H9 (cell line): ENCODE measurements around the gene CSTF1. TPM values are rescaled to one million over a fixed set of nuclear protein-coding genes. Genes with fewer than 3 reads are reported as not detected.

Experiments used
- DNase-seq: peaks from one replicate; pipeline ENCODE4 v3.0.0-alpha.2; 2017
- H2AFZ ChIP-seq: one replicate; pipeline ENCODE4 v1.6.1; 2013; ENCODE audit warnings: mild to moderate bottlenecking, low read length, control low read depth, moderate library complexity
- H2AK5ac ChIP-seq: 2 replicates; pipeline ENCODE4 v1.6.1; 2013; ENCODE audit warnings: low read length, control low read depth, mixed read lengths; ENCODE audit not compliant: insufficient read length
- H2BK120ac ChIP-seq: one replicate; pipeline ENCODE4 v1.6.1; 2013; ENCODE audit warnings: low read depth, mild to moderate bottlenecking, low read length, control low read depth, inconsistent platforms; ENCODE audit not compliant: poor library complexity, severe bottlenecking
- H2BK12ac ChIP-seq: 2 replicates; pipeline ENCODE4 v1.6.1; 2013; ENCODE audit warnings: low read length, control low read depth, mixed read lengths, low read depth; ENCODE audit not compliant: insufficient read length
- H2BK15ac ChIP-seq: 2 replicates; pipeline ENCODE4 v1.6.1; 2013; ENCODE audit warnings: low read depth, low read length, control low read depth
- H2BK20ac ChIP-seq: one replicate; pipeline ENCODE4 v1.6.1; 2013; ENCODE audit warnings: low read depth, mild to moderate bottlenecking, low read length, control low read depth, inconsistent platforms; ENCODE audit not compliant: poor library complexity, severe bottlenecking
- H2BK5ac ChIP-seq: 2 replicates; pipeline ENCODE4 v1.6.1; 2013; ENCODE audit warnings: low read length, control low read depth, mixed read lengths; ENCODE audit not compliant: insufficient read length
- H3K14ac ChIP-seq: 2 replicates; pipeline ENCODE4 v1.6.1; 2013; ENCODE audit warnings: low read length, control low read depth; ENCODE audit not compliant: insufficient read depth
- H3K18ac ChIP-seq: 2 replicates; pipeline ENCODE4 v1.6.1; 2013; ENCODE audit warnings: low read depth, mild to moderate bottlenecking, mixed read lengths, low read length, control low read depth; ENCODE audit not compliant: insufficient read length
- H3K23ac ChIP-seq: 2 replicates; pipeline ENCODE4 v1.6.1; 2013; ENCODE audit warnings: low read length, control low read depth, mixed read lengths, low read depth; ENCODE audit not compliant: insufficient read length
- H3K23me2 ChIP-seq: 2 replicates; pipeline ENCODE4 v1.6.1; 2013; ENCODE audit warnings: low read depth, mild to moderate bottlenecking, mixed read lengths, low read length, control low read depth; ENCODE audit not compliant: insufficient read length, poor library complexity, severe bottlenecking
- H3K27ac ChIP-seq: 2 replicates; pipeline ENCODE4 v1.5.1; 2013; ENCODE audit warnings: low read length, control low read depth, mixed read lengths, low read depth; ENCODE audit not compliant: insufficient read length
- H3K27me3 ChIP-seq: 2 replicates; pipeline ENCODE4 v1.6.1; 2013; ENCODE audit warnings: low read length, control low read depth, inconsistent platforms; ENCODE audit not compliant: insufficient read depth
- H3K4ac ChIP-seq: 2 replicates; pipeline ENCODE4 v1.6.1; 2013; ENCODE audit warnings: low read depth, mild to moderate bottlenecking, control low read depth, inconsistent platforms, low read length, moderate library complexity
- H3K4me1 ChIP-seq: 2 replicates; pipeline ENCODE4 v1.6.1; 2013; ENCODE audit warnings: low read length, control low read depth, inconsistent platforms; ENCODE audit not compliant: insufficient read depth
- H3K4me2 ChIP-seq: 2 replicates; pipeline ENCODE4 v1.6.1; 2013; ENCODE audit warnings: low read length, control low read depth, mixed read lengths; ENCODE audit not compliant: insufficient read length, insufficient read depth
- H3K56ac ChIP-seq: 2 replicates; pipeline ENCODE4 v1.6.1; 2013; ENCODE audit warnings: low read depth, mild to moderate bottlenecking, mixed read lengths, low read length, control low read depth; ENCODE audit not compliant: insufficient read length
- H3K79me1 ChIP-seq: 2 replicates; pipeline ENCODE4 v1.6.1; 2013; ENCODE audit warnings: low read depth, mild to moderate bottlenecking, moderate library complexity, low read length, control low read depth, inconsistent platforms; ENCODE audit not compliant: insufficient read depth, poor library complexity, severe bottlenecking
- H3K79me2 ChIP-seq: 2 replicates; pipeline ENCODE4 v1.6.1; 2013; ENCODE audit warnings: low read length, control low read depth, inconsistent platforms; ENCODE audit not compliant: insufficient read depth
- H3K9ac ChIP-seq: 2 replicates; pipeline ENCODE4 v1.6.1; 2013; ENCODE audit warnings: low read length, control low read depth, mixed read lengths; ENCODE audit not compliant: insufficient read length; ENCODE audit errors: extremely low read depth
- H3K9me3 ChIP-seq: one replicate; pipeline ENCODE4 v1.6.1; 2013; ENCODE audit warnings: low read depth, low read length, inconsistent platforms; ENCODE audit not compliant: control insufficient read depth
- H3T11ph ChIP-seq: one replicate; pipeline ENCODE4 v1.6.1; 2013; ENCODE audit warnings: mild to moderate bottlenecking, low read length, control low read depth, inconsistent platforms
- H4K20me1 ChIP-seq: one replicate; pipeline ENCODE4 v1.6.1; 2013; ENCODE audit not compliant: control insufficient read depth, insufficient read length, insufficient read depth
- H4K5ac ChIP-seq: 2 replicates; pipeline ENCODE4 v1.6.1; 2013; ENCODE audit warnings: low read depth, mild to moderate bottlenecking, mixed read lengths, low read length, control low read depth; ENCODE audit not compliant: insufficient read length
- H4K8ac ChIP-seq: replicated peaks from 2 replicates; pipeline ENCODE4 v1.6.1; 2013; ENCODE audit warnings: low read length, control low read depth, mixed read lengths, low read depth; ENCODE audit not compliant: insufficient read length
- H4K91ac ChIP-seq: 2 replicates; pipeline ENCODE4 v1.6.1; 2013; ENCODE audit warnings: low read depth, mild to moderate bottlenecking, moderate library complexity, mixed read lengths, low read length, control low read depth; ENCODE audit not compliant: insufficient read length
- H3K27ac Mint-ChIP-seq, 3 experiments: 2 replicates in 2 of 3; 3 replicates in 1 of 3; pipeline ENCODE4 v1.8.0; 2020 to 2021; ENCODE audit warnings: mixed read lengths in 3 of 3, mild to moderate bottlenecking in 1 of 3, moderate library complexity in 1 of 3
- H3K27me3 Mint-ChIP-seq: 2 replicates; pipeline ENCODE4 v1.8.0; 2021; ENCODE audit warnings: low read depth, mild to moderate bottlenecking, moderate library complexity, mixed read lengths
- H3K36me3 Mint-ChIP-seq, 3 experiments: 2 replicates in 2 of 3; 3 replicates in 1 of 3; pipeline ENCODE4 v1.8.0; 2020 to 2021; ENCODE audit warnings: low read depth in 3 of 3, mixed read lengths in 3 of 3; ENCODE audit not compliant: insufficient read depth in 1 of 3
- H3K4me1 Mint-ChIP-seq, 2 experiments: 2 replicates each; pipeline ENCODE4 v1.8.0; 2020; ENCODE audit warnings: mixed read lengths in 2 of 2
- H3K4me3 Mint-ChIP-seq, 2 experiments: 2 replicates in 1 of 2; 3 replicates in 1 of 2; pipeline ENCODE4 v1.8.0; 2020 to 2021; ENCODE audit warnings: mild to moderate bottlenecking in 2 of 2, mixed read lengths in 2 of 2, moderate library complexity in 1 of 2
- H3K9me3 Mint-ChIP-seq, 2 experiments: 2 replicates in 1 of 2; 3 replicates in 1 of 2; pipeline ENCODE4 v1.8.0; 2020; ENCODE audit warnings: mild to moderate bottlenecking in 2 of 2, mixed read lengths in 2 of 2, moderate library complexity in 1 of 2
- CTCF ChIP-seq: fragments of 200-600 bp; sonication (generic); conservative IDR thresholded peaks from 3 replicates; pipeline ENCODE4 v1.8.0; 2021; ENCODE audit warnings: antibody characterized with exemption, mild to moderate bottlenecking
- WGBS: extraction: QIAGEN DNeasy Blood & Tissue Kit; methylation state at CpG from one replicate; pipeline ENCODE4 v1.1.7; 2013; ENCODE audit warnings: missing lambda C conversion rate, low lambda C conversion rate, mixed read lengths; ENCODE audit not compliant: insufficient read length; ENCODE audit errors: extremely low coverage; 5-methylcytosine and 5-hydroxymethylcytosine counted together
- total RNA-seq: library from RNA; stranded (reverse); gene quantifications from 2 replicates; pipeline ENCODE4 v1.2.1, GENCODE V29; 2021

CSTF1 gene
- total RNA-seq, 1 experiment from 2014 or later: 72.9 TPM

DNA sequence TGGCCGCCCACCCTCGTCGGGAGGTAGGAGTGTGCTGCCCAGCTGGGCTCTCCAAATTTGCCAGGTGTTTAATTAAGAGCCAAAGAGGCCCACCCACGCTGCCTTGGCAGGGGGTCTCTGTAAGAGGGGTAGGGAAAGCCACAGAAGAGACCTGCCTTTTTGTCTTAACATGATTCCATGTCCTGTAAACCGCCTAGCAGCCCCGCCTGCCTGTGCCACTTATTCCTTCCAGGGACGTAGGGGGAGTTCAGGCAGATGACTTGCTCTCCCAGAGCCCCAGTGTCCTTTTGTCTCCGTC is 31.6 kb upstream of the CSTF1 start:
- no peaks in the 10 kb centered on the region for H3K79me2 ChIP-seq
- Mint-ChIP-seq H3K36me3 (peaks cover 0 to 7% (median 0%) of the 10 kb centered on the region in 3 experiments; a peak in 3 of 7 replicates), H3K4me3 (peak overlapping the region; percentile 6 to 79; a peak in 1 of 5 replicates), H3K27ac (no peak overlapping the region), H3K4me1 (peaks cover 19 to 23% of the 10 kb centered on the region in 2 experiments), H3K9me3 (no peaks in the 10 kb centered on the region), H3K27me3 (no peaks in the 10 kb centered on the region; the same call in 1 of the 2 replicates)
- no CpG with 5 or more reads among the region's 8 CpGs for WGBS
- no peak overlapping the region for H2BK15ac ChIP-seq
- H3K27ac ChIP-seq: no peak overlapping the region
- no peak overlapping the region for H2BK5ac ChIP-seq
- H4K20me1 ChIP-seq: no peaks in the 10 kb centered on the region
- no peaks in the 10 kb centered on the region for H3K27me3 ChIP-seq
- no peak overlapping the region for H3K18ac ChIP-seq
- no peak overlapping the region for H3K14ac ChIP-seq
- H3T11ph ChIP-seq: no peak overlapping the region
- H4K8ac ChIP-seq: no peak overlapping the region
- no peak overlapping the region for H2AK5ac ChIP-seq
- H3K23me2 ChIP-seq: peaks cover 11% of the 10 kb centered on the region
- no peak overlapping the region for H3K9ac ChIP-seq
- no peak overlapping the region for H3K4ac ChIP-seq
- H4K91ac ChIP-seq: no peak overlapping the region
- H3K79me1 ChIP-seq: no peaks in the 10 kb centered on the region
- no peak for TF ChIP-seq CTCF
- H3K9me3 ChIP-seq: no peaks in the 10 kb centered on the region
- H2BK12ac ChIP-seq: no peak overlapping the region
- H3K4me1 ChIP-seq: no peaks in the 10 kb centered on the region
- no peak overlapping the region for H2BK120ac ChIP-seq
- no peak overlapping the region for H3K56ac ChIP-seq
- no peak for DNase-seq
- no peak overlapping the region for H3K4me2 ChIP-seq
- no peak overlapping the region for H3K23ac ChIP-seq
- no peak overlapping the region for H2AFZ ChIP-seq
- H2BK20ac ChIP-seq: no peak overlapping the region
- H4K5ac ChIP-seq: no peak overlapping the region
